GM21360 (cell line): ENCODE data around the gene NAA10.

Experiments used
- ATAC-seq: cut with Tn5 transposase; IDR thresholded peaks from one replicate; pipeline ENCODE4 v1.9.1; 2021; ENCODE audit warnings: mild to moderate bottlenecking, moderate library complexity; ENCODE audit not compliant: unreplicated experiment

Gene NAA10

GRCh38 chrX:153930011-153930910 lies 4.6 kb downstream of the NAA10 start:
- ATAC-seq = no peak

- ATAC-seq = no peak
Measured at GRCh38 chrX:153929576-153929975, 5.3 kb downstream of the NAA10 start.

GRCh38 chrX:153928846-153929245 lies 6.0 kb downstream of the NAA10 start:
- no peak for ATAC-seq

GRCh38 chrX:153927922-153928760 lies 6.7 kb downstream of the NAA10 start:
- peak; percentile 64 for ATAC-seq

- no peak for ATAC-seq
Measured at GRCh38 chrX:153927672-153927921, 7.2 kb downstream of the NAA10 start.

- ATAC-seq = no peak
Measured at GRCh38 chrX:153926858-153927671, 7.8 kb downstream of the NAA10 start.

GRCh38 chrX:153926552-153926857 lies 8.3 kb downstream of the NAA10 start:
- ATAC-seq = no peak

GRCh38 chrX:153925739-153926551 lies 8.9 kb downstream of the NAA10 start, which contains the start of gene ARHGAP4:
Gene ARHGAP4, minus strand, starts transcription at chrX:153926264. Its CDS starts 62 bp downstream, at chrX:153926202.
- ATAC-seq = no peak

GRCh38 chrX:153925387-153925738 lies 9.5 kb downstream of the NAA10 start:
- ATAC-seq = no peak

GRCh38 chrX:153924149-153924861 lies 10.5 kb downstream of the NAA10 start:
- no peak for ATAC-seq

- ATAC-seq = no peak
Measured at GRCh38 chrX:153922932-153923857, 11.6 kb downstream of the NAA10 start.

GRCh38 chrX:153921511-153922446 lies 13.1 kb downstream of the NAA10 start:
- ATAC-seq = no peak

GRCh38 chrX:153921070-153921469 lies 13.8 kb downstream of the NAA10 start:
- no peak for ATAC-seq

- no peak for ATAC-seq
Measured at GRCh38 chrX:153920546-153920945, 14.3 kb downstream of the NAA10 start.

GRCh38 chrX:153919281-153919680 lies 15.6 kb downstream of the NAA10 start:
- ATAC-seq = no peak

- ATAC-seq = no peak
Measured at GRCh38 chrX:153917869-153918268, 17.0 kb downstream of the NAA10 start.

GRCh38 chrX:153913701-153914100 lies 21.1 kb downstream of the NAA10 start:
- no peak for ATAC-seq

GRCh38 chrX:153913211-153913610 lies 21.6 kb downstream of the NAA10 start:
- no peak for ATAC-seq
